PFSK-1 (cell line): ENCODE results near the gene CACNA1I.

ENCODE experiments used
- FOXP2 ChIP-seq: optimal IDR thresholded peaks from 2 replicates; pipeline ENCODE3; 2011; ENCODE audit warnings: borderline replicate concordance, control low read depth, inconsistent platforms; ENCODE audit not compliant: insufficient read depth; ENCODE audit errors: extremely low read length, extremely low read depth
- POLR2AphosphoS5 ChIP-seq: IDR thresholded peaks from 2 replicates; pipeline ENCODE4 v1.6.1; 2012; ENCODE audit warnings: low read depth, mild to moderate bottlenecking, control low read depth, low read length, moderate library complexity
- REST ChIP-seq, 2 experiments: IDR thresholded peaks; 2 replicates each; pipeline versions ENCODE4 v1.6.1 to v1.8.0; 2011 to 2012; ENCODE audit warnings: low read depth in 2 of 2, low read length in 2 of 2, control low read depth in 1 of 2, inconsistent platforms in 1 of 2, mild to moderate bottlenecking in 1 of 2, moderate library complexity in 1 of 2; ENCODE audit not compliant: insufficient read depth in 1 of 2
- SIN3A ChIP-seq: IDR thresholded peaks from 2 replicates; pipeline ENCODE4 v1.6.1; 2012; ENCODE audit warnings: mild to moderate bottlenecking, low read length, moderate library complexity, borderline replicate concordance; ENCODE audit not compliant: insufficient read depth
- TAF1 ChIP-seq: IDR thresholded peaks from 2 replicates; pipeline ENCODE4 v1.6.1; 2012; ENCODE audit warnings: low read length, control low read depth, borderline replicate concordance; ENCODE audit not compliant: insufficient read depth

The CACNA1I gene

GRCh38 chr22:39581303-39581702, 10.8 kb downstream of the CACNA1I start:
- TF ChIP-seq POLR2AphosphoS5 (no peak), FOXP2 (no peak), SIN3A (no peak), TAF1 (no peak)

GRCh38 chr22:39583066-39583667, 12.6 kb downstream of the CACNA1I start:
- TF ChIP-seq FOXP2 = no peak
- TF ChIP-seq POLR2AphosphoS5 = no peak
- no peak for TF ChIP-seq REST (IDR thresholded peaks at IDR 0.05; ENCODE audit: insufficient read depth in 1 of 2, low read depth in 2 of 2, low read length in 2 of 2)
- no peak for TF ChIP-seq SIN3A
- TF ChIP-seq TAF1 = no peak

GRCh38 chr22:39589875-39590274, 19.3 kb downstream of the CACNA1I start:
- no peak for TF ChIP-seq POLR2AphosphoS5
- TF ChIP-seq SIN3A = no peak
- no peak for TF ChIP-seq FOXP2
- no peak for TF ChIP-seq TAF1
- no peak for TF ChIP-seq REST (IDR thresholded peaks at IDR 0.05; ENCODE audit: insufficient read depth in 1 of 2, low read depth in 2 of 2, low read length in 2 of 2)

- TF ChIP-seq REST (IDR thresholded peaks at IDR 0.05; ENCODE audit: insufficient read depth in 1 of 2, low read depth in 2 of 2, low read length in 2 of 2) (no peak), FOXP2 (no peak), TAF1 (no peak), POLR2AphosphoS5 (no peak), SIN3A (no peak)
Observed at GRCh38 chr22:39592081-39593065, 21.8 kb downstream of the CACNA1I start.

- no peak for TF ChIP-seq SIN3A
- TF ChIP-seq TAF1 = no peak
- TF ChIP-seq POLR2AphosphoS5 = no peak
- TF ChIP-seq REST (IDR thresholded peaks at IDR 0.05; ENCODE audit: insufficient read depth in 1 of 2, low read depth in 2 of 2, low read length in 2 of 2) = no peak
- no peak for TF ChIP-seq FOXP2
Observed at GRCh38 chr22:39593066-39593930, 22.7 kb downstream of the CACNA1I start.
